Ishikawa (cell line): ENCODE measurements around the gene AKAP17A.

ENCODE experiments used
- CEBPB ChIP-seq: IDR thresholded peaks from 2 replicates; pipeline ENCODE4 v1.6.1; 2012
- CREB1 ChIP-seq: IDR thresholded peaks from 2 replicates; pipeline ENCODE4 v1.6.1; 2012; ENCODE audit warnings: low read depth
- EGR1 ChIP-seq: IDR thresholded peaks from 2 replicates; pipeline ENCODE4 v1.6.1; 2012
- EP300 ChIP-seq: IDR thresholded peaks from 2 replicates; pipeline ENCODE4 v1.6.1; 2012; ENCODE audit warnings: borderline replicate concordance
- FOXM1 ChIP-seq: IDR thresholded peaks from 2 replicates; pipeline ENCODE4 v1.6.1; 2012; ENCODE audit warnings: low read depth, borderline replicate concordance
- NFIC ChIP-seq: IDR thresholded peaks from 2 replicates; pipeline ENCODE4 v1.6.1; 2012
- RAD21 ChIP-seq: IDR thresholded peaks from 2 replicates; pipeline ENCODE4 v1.6.1; 2012; ENCODE audit warnings: low read depth
- TAF1 ChIP-seq: IDR thresholded peaks from 2 replicates; pipeline ENCODE4 v1.6.1; 2012; ENCODE audit warnings: low read depth, mild to moderate bottlenecking
- TCF12 ChIP-seq: IDR thresholded peaks from 2 replicates; pipeline ENCODE4 v1.6.1; 2012; ENCODE audit warnings: low read depth
- TEAD4 ChIP-seq: IDR thresholded peaks from 2 replicates; pipeline ENCODE4 v1.6.1; 2012
- YY1 ChIP-seq: IDR thresholded peaks from 2 replicates; pipeline ENCODE4 v1.6.1; 2012; ENCODE audit warnings: low read depth
- ZBTB7A ChIP-seq: IDR thresholded peaks from 2 replicates; pipeline ENCODE4 v1.6.1; 2012; ENCODE audit warnings: low read depth
- TF ChIP-seq, protein P1 (sequence below): IDR thresholded peaks from 2 replicates; pipeline ENCODE4 v1.6.1; 2012; ENCODE audit warnings: low read depth, mild to moderate bottlenecking
- TF ChIP-seq, protein P2 (sequence below): IDR thresholded peaks from 2 replicates; pipeline ENCODE4 v1.6.1; 2012
- TF ChIP-seq, protein P3 (sequence below): IDR thresholded peaks from 2 replicates; pipeline ENCODE4 v1.6.1; 2012

AKAP17A gene

DNA sequence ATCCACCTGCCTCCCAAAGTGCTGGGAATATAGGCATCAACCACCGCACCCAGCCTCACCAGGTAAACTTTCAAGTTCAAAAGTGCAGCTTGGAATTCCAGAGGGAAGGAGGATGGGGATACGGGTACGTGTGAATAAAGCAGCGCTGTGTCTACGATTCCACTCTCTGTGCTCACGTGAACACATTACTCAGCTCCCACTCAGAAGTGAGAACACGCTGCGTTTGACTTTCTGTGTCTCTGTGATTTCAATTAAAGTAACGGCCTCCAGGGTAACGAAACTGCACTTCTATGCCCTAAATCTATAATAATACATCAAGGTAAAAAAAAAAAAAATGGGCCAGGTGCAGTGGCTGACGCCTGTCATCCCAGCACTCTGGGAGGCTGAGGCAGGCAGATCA, 15.1 kb downstream of the AKAP17A start:
- TF ChIP-seq, protein P1, sequence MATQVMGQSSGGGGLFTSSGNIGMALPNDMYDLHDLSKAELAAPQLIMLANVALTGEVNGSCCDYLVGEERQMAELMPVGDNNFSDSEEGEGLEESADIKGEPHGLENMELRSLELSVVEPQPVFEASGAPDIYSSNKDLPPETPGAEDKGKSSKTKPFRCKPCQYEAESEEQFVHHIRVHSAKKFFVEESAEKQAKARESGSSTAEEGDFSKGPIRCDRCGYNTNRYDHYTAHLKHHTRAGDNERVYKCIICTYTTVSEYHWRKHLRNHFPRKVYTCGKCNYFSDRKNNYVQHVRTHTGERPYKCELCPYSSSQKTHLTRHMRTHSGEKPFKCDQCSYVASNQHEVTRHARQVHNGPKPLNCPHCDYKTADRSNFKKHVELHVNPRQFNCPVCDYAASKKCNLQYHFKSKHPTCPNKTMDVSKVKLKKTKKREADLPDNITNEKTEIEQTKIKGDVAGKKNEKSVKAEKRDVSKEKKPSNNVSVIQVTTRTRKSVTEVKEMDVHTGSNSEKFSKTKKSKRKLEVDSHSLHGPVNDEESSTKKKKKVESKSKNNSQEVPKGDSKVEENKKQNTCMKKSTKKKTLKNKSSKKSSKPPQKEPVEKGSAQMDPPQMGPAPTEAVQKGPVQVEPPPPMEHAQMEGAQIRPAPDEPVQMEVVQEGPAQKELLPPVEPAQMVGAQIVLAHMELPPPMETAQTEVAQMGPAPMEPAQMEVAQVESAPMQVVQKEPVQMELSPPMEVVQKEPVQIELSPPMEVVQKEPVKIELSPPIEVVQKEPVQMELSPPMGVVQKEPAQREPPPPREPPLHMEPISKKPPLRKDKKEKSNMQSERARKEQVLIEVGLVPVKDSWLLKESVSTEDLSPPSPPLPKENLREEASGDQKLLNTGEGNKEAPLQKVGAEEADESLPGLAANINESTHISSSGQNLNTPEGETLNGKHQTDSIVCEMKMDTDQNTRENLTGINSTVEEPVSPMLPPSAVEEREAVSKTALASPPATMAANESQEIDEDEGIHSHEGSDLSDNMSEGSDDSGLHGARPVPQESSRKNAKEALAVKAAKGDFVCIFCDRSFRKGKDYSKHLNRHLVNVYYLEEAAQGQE: no peak
- TF ChIP-seq FOXM1: no peak

DNA sequence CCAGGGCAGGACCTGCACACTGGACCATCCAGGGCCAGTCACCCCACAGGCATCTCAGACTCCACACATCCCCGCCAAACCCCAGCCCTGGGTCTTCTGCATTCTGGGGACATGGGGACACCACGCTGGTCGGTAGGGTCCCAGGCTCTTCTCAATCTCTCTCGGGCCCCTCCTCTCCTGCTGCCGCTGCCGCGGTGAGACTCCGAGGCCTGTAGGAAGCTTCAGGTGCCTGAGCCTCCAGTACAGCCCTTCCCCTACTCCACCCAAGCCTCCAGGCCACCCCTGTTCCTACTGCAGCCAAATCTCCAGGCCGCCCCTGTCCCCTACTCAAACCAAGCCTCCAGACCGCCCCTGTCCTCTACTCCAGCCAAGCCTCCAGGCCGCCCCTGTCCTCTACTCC, 17.9 kb downstream of the AKAP17A start:
- no peak for TF ChIP-seq EGR1
- TF ChIP-seq YY1: no peak

DNA sequence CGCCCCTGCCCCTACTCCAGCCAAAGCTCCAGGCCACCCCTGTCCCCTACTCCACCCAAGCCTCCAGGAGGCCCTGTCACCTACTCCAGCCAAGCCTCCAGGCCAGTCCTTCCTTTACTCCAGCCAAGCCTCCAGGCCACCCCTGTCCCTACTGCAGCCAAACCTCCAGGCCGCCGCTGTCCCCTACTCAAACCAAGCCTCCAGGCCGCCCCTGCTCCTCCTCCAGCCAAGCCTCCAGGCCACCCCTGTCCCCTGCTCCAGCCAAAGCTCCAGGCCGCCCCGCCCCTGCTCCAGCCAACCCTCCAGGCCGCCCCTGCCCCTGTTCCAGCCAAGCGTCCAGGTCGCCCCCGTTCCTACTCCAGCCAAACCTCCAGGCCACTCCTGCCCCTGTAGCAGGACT, 18.4 kb downstream of the AKAP17A start:
- TF ChIP-seq, protein P2, sequence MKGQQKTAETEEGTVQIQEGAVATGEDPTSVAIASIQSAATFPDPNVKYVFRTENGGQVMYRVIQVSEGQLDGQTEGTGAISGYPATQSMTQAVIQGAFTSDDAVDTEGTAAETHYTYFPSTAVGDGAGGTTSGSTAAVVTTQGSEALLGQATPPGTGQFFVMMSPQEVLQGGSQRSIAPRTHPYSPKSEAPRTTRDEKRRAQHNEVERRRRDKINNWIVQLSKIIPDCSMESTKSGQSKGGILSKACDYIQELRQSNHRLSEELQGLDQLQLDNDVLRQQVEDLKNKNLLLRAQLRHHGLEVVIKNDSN: no peak
- TF ChIP-seq TCF12: no peak
- no peak for TF ChIP-seq YY1
- no peak for TF ChIP-seq NFIC
- TF ChIP-seq, protein P3, sequence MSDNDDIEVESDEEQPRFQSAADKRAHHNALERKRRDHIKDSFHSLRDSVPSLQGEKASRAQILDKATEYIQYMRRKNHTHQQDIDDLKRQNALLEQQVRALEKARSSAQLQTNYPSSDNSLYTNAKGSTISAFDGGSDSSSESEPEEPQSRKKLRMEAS: no peak
- TF ChIP-seq FOXM1: no peak
- no peak for TF ChIP-seq CREB1
- no peak for TF ChIP-seq CEBPB
- TF ChIP-seq RAD21: no peak
- TF ChIP-seq TEAD4: no peak
- TF ChIP-seq EP300: no peak
- TF ChIP-seq EGR1: no peak
- TF ChIP-seq, protein P1: no peak
- TF ChIP-seq TAF1: no peak
- no peak for TF ChIP-seq ZBTB7A

DNA sequence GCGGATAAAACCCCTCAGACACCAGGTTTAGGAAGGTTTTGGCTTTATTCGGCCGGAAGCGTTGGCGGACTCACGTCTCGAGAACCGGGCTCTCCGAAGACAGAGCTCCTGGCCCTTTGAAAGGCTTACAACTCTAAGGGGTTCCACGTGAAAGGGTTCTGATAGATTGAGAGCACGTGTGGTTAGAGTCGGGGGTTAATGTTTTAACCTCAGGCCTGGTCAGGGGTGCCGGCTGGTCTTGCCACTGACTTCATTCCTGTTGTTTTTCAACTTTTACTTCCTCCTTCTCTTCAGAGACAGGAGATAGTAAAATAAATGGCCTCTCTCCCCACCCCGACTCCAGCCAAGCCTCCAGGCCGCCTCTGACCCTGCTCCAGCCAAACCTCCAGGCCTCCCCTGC, 18.8 kb downstream of the AKAP17A start:
- TF ChIP-seq EGR1 (no peak), TAF1 (no peak), CREB1 (no peak), ZBTB7A (no peak), EP300 (no peak), FOXM1 (no peak)
- TF ChIP-seq, protein P3: no peak
- TF ChIP-seq, protein P2: no peak
- TF ChIP-seq, protein P1: no peak

DNA sequence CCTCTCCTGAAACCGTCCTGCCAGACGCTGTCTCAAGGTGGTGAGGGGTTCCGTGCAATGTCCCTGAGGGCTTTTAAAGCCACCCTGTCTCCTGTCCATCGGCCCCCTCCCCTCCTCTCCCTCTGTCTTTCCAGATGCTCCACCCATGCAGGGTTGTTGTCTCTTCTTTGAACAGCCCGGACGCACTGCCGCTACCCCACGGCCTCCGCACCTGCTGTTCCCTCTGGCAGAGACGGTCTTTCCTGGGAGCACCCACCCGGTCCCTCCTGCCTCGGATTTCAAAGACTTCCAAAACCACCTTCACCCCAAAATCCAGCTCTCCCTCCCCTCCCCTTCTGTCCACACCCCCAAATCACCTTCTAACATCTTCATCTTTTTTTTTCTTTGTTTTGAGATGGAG, 19.3 kb downstream of the AKAP17A start:
- no peak for TF ChIP-seq TEAD4
- no peak for TF ChIP-seq FOXM1
- TF ChIP-seq, protein P1: no peak
- no peak for TF ChIP-seq CREB1
- TF ChIP-seq ZBTB7A: no peak
- TF ChIP-seq, protein P3: no peak
- TF ChIP-seq RAD21: no peak
- TF ChIP-seq CEBPB: no peak
- no peak for TF ChIP-seq NFIC
